ENCODE results near the gene ERVW-1.

The ERVW-1 gene

DNA sequence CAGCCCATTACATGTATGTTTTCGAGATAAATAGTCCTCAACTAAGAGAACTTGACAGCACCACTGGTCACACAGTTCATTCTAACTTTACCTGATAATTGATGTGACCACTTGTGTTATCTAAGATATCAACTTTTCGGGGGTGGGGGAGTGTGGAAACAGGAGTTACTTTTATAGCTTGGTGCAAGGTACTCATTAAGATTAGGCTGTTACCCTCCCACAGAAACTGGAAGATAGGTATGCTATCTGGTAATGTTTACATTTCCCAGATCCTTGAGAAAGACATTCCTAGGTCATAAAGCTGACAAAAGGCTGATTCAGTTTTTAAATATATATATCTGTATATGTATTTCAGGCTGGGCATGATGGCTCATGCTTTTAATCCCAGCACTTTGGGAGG lies 11.1 kb downstream of the ERVW-1 start:
- no peak overlapping the region for H4K91ac ChIP-seq (ENCODE audit: low read depth, low read length, poor library complexity)
- H3K4me1 ChIP-seq (ENCODE audit: control insufficient read depth in 2 of 2, insufficient read depth in 1 of 2, low read depth in 1 of 2, low read length in 2 of 2): no peaks in the 10 kb centered on the region
- peaks cover 0 to 2% of the 10 kb centered on the region in 2 donors for H3K9me3 ChIP-seq (replicated peaks in 1 of 2; ENCODE audit: control insufficient read depth in 2 of 2, insufficient read depth in 1 of 2, low read depth in 1 of 2, low read length in 2 of 2)
- no peak for DNase-seq (ENCODE audit: low spot score)
- no peak overlapping the region for H3K9ac ChIP-seq (ENCODE audit: low read depth, low read length, poor library complexity)
- no peak overlapping the region for H3K18ac ChIP-seq (ENCODE audit: low read length)
- H3K23ac ChIP-seq (ENCODE audit: low read depth, low read length, poor library complexity): no peak overlapping the region
- no peaks in the 10 kb centered on the region for H3K79me1 ChIP-seq (ENCODE audit: low read depth, low read length)
- H3K27me3 ChIP-seq (ENCODE audit: control insufficient read depth in 3 of 3, insufficient read depth in 3 of 3, low read depth in 1 of 3, low read length in 3 of 3): no peaks in the 10 kb centered on the region
- H2BK5ac ChIP-seq (ENCODE audit: low read length): no peak overlapping the region
- no CpG with 5 or more reads among the region's 2 CpGs for WGBS, 2 donors (ENCODE audit: extremely low coverage in 2 of 2, insufficient read length in 2 of 2, insufficient replicate concordance in 1 of 2)
- H2AK5ac ChIP-seq (ENCODE audit: low read depth, low read length): no peak overlapping the region
- H3K36me3 ChIP-seq (replicated peaks in 1 of 2; ENCODE audit: control insufficient read depth in 2 of 2, insufficient read depth in 2 of 2, low read length in 2 of 2): no peaks in the 10 kb centered on the region
- no peak overlapping the region for H3K4me2 ChIP-seq (ENCODE audit: insufficient read depth, low read length, poor library complexity, severe bottlenecking)
- no peak overlapping the region for H4K8ac ChIP-seq (ENCODE audit: low read depth, low read length)
- H2BK120ac ChIP-seq (ENCODE audit: low read depth, low read length): no peak overlapping the region
- no peak overlapping the region for H3K4me3 ChIP-seq (ENCODE audit: low read length in 2 of 2)
- H3K27ac ChIP-seq (replicated peaks; ENCODE audit: low read length): no peak overlapping the region
- H2BK15ac ChIP-seq (ENCODE audit: low read length): no peak overlapping the region
- H2AFZ ChIP-seq (ENCODE audit: low read length): no peak overlapping the region
- no peak overlapping the region for H2BK12ac ChIP-seq (ENCODE audit: low read length)
- H3K4ac ChIP-seq (ENCODE audit: low read length): no peak overlapping the region
- no peak overlapping the region for H3K14ac ChIP-seq (ENCODE audit: low read length)

DNA sequence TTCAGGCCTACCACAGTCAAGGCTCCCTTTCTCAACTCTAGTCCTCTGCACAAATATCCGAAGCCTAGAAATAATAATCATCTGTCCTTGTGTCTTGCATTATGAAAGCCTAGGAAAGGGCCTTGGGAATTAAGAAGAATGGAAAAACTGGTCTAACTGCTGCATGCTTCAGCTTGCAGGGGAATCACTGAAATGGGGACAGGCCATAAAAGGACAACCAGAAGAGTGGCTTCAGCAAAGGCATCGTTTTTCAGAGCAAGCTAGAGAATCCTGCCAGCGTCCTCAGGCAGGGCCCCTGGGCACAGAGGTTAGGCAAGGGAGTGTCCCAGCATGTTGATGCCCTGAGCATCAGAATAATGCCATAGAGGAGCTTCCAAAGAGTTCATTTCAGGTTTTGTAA lies 13.2 kb downstream of the ERVW-1 start:
- H3K4me2 ChIP-seq (ENCODE audit: insufficient read depth, low read length, poor library complexity, severe bottlenecking): no peak overlapping the region
- peaks cover 0 to 2% of the 10 kb centered on the region in 2 donors for H3K9me3 ChIP-seq (replicated peaks in 1 of 2; ENCODE audit: control insufficient read depth in 2 of 2, insufficient read depth in 1 of 2, low read depth in 1 of 2, low read length in 2 of 2)
- H2AK5ac ChIP-seq (ENCODE audit: low read depth, low read length): no peak overlapping the region
- H3K23ac ChIP-seq (ENCODE audit: low read depth, low read length, poor library complexity): no peak overlapping the region
- H3K27me3 ChIP-seq (ENCODE audit: control insufficient read depth in 3 of 3, insufficient read depth in 3 of 3, low read depth in 1 of 3, low read length in 3 of 3): no peaks in the 10 kb centered on the region
- no peak overlapping the region for H4K91ac ChIP-seq (ENCODE audit: low read depth, low read length, poor library complexity)
- H4K8ac ChIP-seq (ENCODE audit: low read depth, low read length): no peak overlapping the region
- no peaks in the 10 kb centered on the region for H3K4me1 ChIP-seq (ENCODE audit: control insufficient read depth in 2 of 2, insufficient read depth in 1 of 2, low read depth in 1 of 2, low read length in 2 of 2)
- WGBS, 2 donors (ENCODE audit: extremely low coverage in 2 of 2, insufficient read length in 2 of 2, insufficient replicate concordance in 1 of 2): no CpG with 5 or more reads among the region's 3 CpGs
- DNase-seq (ENCODE audit: low spot score): no peak
- no peak overlapping the region for H2BK120ac ChIP-seq (ENCODE audit: low read depth, low read length)
- H3K4me3 ChIP-seq (ENCODE audit: low read length in 2 of 2): no peak overlapping the region
- H2BK15ac ChIP-seq (ENCODE audit: low read length): no peak overlapping the region
- no peaks in the 10 kb centered on the region for H3K79me1 ChIP-seq (ENCODE audit: low read depth, low read length)
- H2BK5ac ChIP-seq (ENCODE audit: low read length): no peak overlapping the region
- H2BK12ac ChIP-seq (ENCODE audit: low read length): no peak overlapping the region
- H3K9ac ChIP-seq (ENCODE audit: low read depth, low read length, poor library complexity): no peak overlapping the region
- no peak overlapping the region for H3K18ac ChIP-seq (ENCODE audit: low read length)
- no peak overlapping the region for H3K14ac ChIP-seq (ENCODE audit: low read length)
- H3K27ac ChIP-seq (replicated peaks; ENCODE audit: low read length): no peak overlapping the region
- no peaks in the 10 kb centered on the region for H3K36me3 ChIP-seq (replicated peaks in 1 of 2; ENCODE audit: control insufficient read depth in 2 of 2, insufficient read depth in 2 of 2, low read length in 2 of 2)
- no peak overlapping the region for H3K4ac ChIP-seq (ENCODE audit: low read length)
- H2AFZ ChIP-seq (ENCODE audit: low read length): no peak overlapping the region

DNA sequence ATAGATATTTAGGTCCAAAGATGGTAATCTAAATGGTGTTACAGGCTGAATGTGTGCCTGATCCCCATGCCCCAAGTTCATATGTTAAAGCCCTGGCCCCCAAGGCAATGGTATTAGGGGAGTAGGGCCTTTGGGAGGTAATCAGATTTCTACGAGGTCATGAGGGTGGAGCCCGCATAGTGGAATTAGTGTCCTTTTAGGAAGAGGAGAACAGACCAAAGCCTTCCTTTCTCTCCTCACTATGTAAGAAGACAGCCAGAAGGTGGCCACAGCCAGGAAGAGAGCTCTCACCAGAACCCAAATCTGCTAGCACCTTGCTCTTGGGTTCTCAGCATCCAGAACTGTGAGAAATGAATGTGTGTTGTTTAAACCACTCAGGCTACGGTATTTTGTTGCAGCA lies 15.2 kb downstream of the ERVW-1 start:
- no peak overlapping the region for H2BK120ac ChIP-seq (ENCODE audit: low read depth, low read length)
- no peaks in the 10 kb centered on the region for H3K79me1 ChIP-seq (ENCODE audit: low read depth, low read length)
- no peak overlapping the region for H2BK12ac ChIP-seq (ENCODE audit: low read length)
- H3K27ac ChIP-seq (replicated peaks; ENCODE audit: low read length): no peak overlapping the region
- H3K9me3 ChIP-seq (replicated peaks in 1 of 2; ENCODE audit: control insufficient read depth in 2 of 2, insufficient read depth in 1 of 2, low read depth in 1 of 2, low read length in 2 of 2): no peaks in the 10 kb centered on the region
- no peak overlapping the region for H3K4me2 ChIP-seq (ENCODE audit: insufficient read depth, low read length, poor library complexity, severe bottlenecking)
- WGBS, 2 donors (ENCODE audit: extremely low coverage in 2 of 2, insufficient read length in 2 of 2, insufficient replicate concordance in 1 of 2): no CpG with 5 or more reads among the region's 3 CpGs
- no peak overlapping the region for H3K4me3 ChIP-seq (ENCODE audit: low read length in 2 of 2)
- H2AFZ ChIP-seq (ENCODE audit: low read length): no peak overlapping the region
- H3K36me3 ChIP-seq (replicated peaks in 1 of 2; ENCODE audit: control insufficient read depth in 2 of 2, insufficient read depth in 2 of 2, low read length in 2 of 2): peaks cover 0 to 9% of the 10 kb centered on the region in 2 donors
- no peak overlapping the region for H2AK5ac ChIP-seq (ENCODE audit: low read depth, low read length)
- no peak overlapping the region for H3K18ac ChIP-seq (ENCODE audit: low read length)
- H4K8ac ChIP-seq (ENCODE audit: low read depth, low read length): no peak overlapping the region
- H2BK5ac ChIP-seq (ENCODE audit: low read length): no peak overlapping the region
- H3K27me3 ChIP-seq (ENCODE audit: control insufficient read depth in 3 of 3, insufficient read depth in 3 of 3, low read depth in 1 of 3, low read length in 3 of 3): no peaks in the 10 kb centered on the region
- no peak overlapping the region for H3K23ac ChIP-seq (ENCODE audit: low read depth, low read length, poor library complexity)
- no peak overlapping the region for H2BK15ac ChIP-seq (ENCODE audit: low read length)
- no peak overlapping the region for H3K14ac ChIP-seq (ENCODE audit: low read length)
- no peak for DNase-seq (ENCODE audit: low spot score)
- no peak overlapping the region for H3K9ac ChIP-seq (ENCODE audit: low read depth, low read length, poor library complexity)
- H3K4me1 ChIP-seq (ENCODE audit: control insufficient read depth in 2 of 2, insufficient read depth in 1 of 2, low read depth in 1 of 2, low read length in 2 of 2): no peaks in the 10 kb centered on the region
- no peak overlapping the region for H3K4ac ChIP-seq (ENCODE audit: low read length)
- no peak overlapping the region for H4K91ac ChIP-seq (ENCODE audit: low read depth, low read length, poor library complexity)

DNA sequence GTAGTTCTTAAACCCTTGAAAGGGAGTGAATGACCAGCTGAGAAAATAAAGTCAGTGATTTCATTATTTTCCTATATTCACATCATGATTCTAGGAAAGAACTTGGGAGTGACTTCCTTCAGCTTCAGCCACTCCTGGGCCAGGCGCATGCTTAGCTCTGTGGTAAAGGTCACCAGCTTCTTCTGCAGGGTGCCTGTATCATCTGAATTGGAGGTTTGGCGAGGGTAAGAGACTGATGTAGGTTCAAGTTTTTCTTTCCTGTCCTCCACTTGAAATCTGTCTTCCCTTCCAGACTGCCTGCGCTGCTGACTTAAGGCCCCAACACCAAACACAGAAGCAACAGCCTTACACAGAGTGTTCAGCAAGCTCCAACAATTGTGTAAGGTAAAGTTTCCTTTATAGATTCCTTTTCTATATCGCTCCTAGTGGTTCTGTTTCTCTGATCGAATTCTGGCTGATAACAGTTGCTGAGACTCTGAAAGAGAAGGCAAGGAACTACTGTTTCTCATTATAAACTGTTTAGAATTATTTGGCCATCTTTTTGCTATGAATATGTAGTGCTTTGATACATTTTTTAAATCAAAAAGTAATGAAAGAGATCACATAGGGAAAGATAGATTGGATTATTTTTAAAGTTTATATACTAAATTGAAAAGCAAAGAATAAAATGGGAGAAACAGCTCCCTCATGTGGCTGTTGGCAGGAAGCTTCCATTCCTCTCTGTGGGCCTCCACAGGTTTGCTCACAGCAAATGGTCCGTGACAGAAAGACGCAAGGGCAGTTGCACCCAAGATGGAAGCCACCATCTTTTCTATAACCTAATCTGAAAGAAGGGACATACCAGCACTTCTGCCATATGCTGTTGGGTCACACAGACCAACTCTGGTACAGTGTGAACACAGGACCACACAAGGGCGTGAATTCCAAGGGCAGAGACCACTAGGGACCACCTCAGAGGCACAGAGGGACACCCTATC lies 16.4 kb downstream of the ERVW-1 start:
- H2BK15ac ChIP-seq (ENCODE audit: low read length): no peak overlapping the region
- H3K4me1 ChIP-seq (ENCODE audit: control insufficient read depth in 2 of 2, insufficient read depth in 1 of 2, low read depth in 1 of 2, low read length in 2 of 2): no peaks in the 10 kb centered on the region
- H2BK12ac ChIP-seq (ENCODE audit: low read length): no peak overlapping the region
- peak overlapping the region; percentile 33 for H2AFZ ChIP-seq (ENCODE audit: low read length)
- H2BK120ac ChIP-seq (ENCODE audit: low read depth, low read length): no peak overlapping the region
- DNase-seq (ENCODE audit: low spot score): peak; percentile 18
- no peaks in the 10 kb centered on the region for H3K79me1 ChIP-seq (ENCODE audit: low read depth, low read length)
- H3K23ac ChIP-seq (ENCODE audit: low read depth, low read length, poor library complexity): no peak overlapping the region
- H3K4me2 ChIP-seq (ENCODE audit: insufficient read depth, low read length, poor library complexity, severe bottlenecking): no peak overlapping the region
- H4K91ac ChIP-seq (ENCODE audit: low read depth, low read length, poor library complexity): no peak overlapping the region
- H3K9me3 ChIP-seq (replicated peaks in 1 of 2; ENCODE audit: control insufficient read depth in 2 of 2, insufficient read depth in 1 of 2, low read depth in 1 of 2, low read length in 2 of 2): no peaks in the 10 kb centered on the region
- H2BK5ac ChIP-seq (ENCODE audit: low read length): no peak overlapping the region
- H4K8ac ChIP-seq (ENCODE audit: low read depth, low read length): no peak overlapping the region
- no peak overlapping the region for H3K27ac ChIP-seq (replicated peaks; ENCODE audit: low read length)
- no peaks in the 10 kb centered on the region for H3K27me3 ChIP-seq (ENCODE audit: control insufficient read depth in 3 of 3, insufficient read depth in 3 of 3, low read depth in 1 of 3, low read length in 3 of 3)
- no peak overlapping the region for H3K4ac ChIP-seq (ENCODE audit: low read length)
- H3K36me3 ChIP-seq (replicated peaks in 1 of 2; ENCODE audit: control insufficient read depth in 2 of 2, insufficient read depth in 2 of 2, low read length in 2 of 2): peaks cover 2 to 19% of the 10 kb centered on the region in 2 donors
- no peak overlapping the region for H2AK5ac ChIP-seq (ENCODE audit: low read depth, low read length)
- no peak overlapping the region for H3K9ac ChIP-seq (ENCODE audit: low read depth, low read length, poor library complexity)
- WGBS, 2 donors (ENCODE audit: extremely low coverage in 2 of 2, insufficient read length in 2 of 2, insufficient replicate concordance in 1 of 2): no CpG with 5 or more reads among the region's 8 CpGs
- no peak overlapping the region for H3K18ac ChIP-seq (ENCODE audit: low read length)
- no peak overlapping the region for H3K14ac ChIP-seq (ENCODE audit: low read length)
- no peak overlapping the region for H3K4me3 ChIP-seq (ENCODE audit: low read length in 2 of 2)
